HG02938 (cell line): ENCODE data around the gene RNASE13.
"Not testable (repeated sequence)": the region's sequence is repeated elsewhere in the genome, so short reads cannot be mapped to it uniquely, and the experiment has no call there.

ENCODE experiments used
- ATAC-seq: cut with Tn5 transposase; IDR thresholded peaks from one replicate; pipeline ENCODE4 v1.9.1; 2021; ENCODE audit warnings: mild to moderate bottlenecking, moderate library complexity; ENCODE audit not compliant: unreplicated experiment

RNASE13 gene

DNA sequence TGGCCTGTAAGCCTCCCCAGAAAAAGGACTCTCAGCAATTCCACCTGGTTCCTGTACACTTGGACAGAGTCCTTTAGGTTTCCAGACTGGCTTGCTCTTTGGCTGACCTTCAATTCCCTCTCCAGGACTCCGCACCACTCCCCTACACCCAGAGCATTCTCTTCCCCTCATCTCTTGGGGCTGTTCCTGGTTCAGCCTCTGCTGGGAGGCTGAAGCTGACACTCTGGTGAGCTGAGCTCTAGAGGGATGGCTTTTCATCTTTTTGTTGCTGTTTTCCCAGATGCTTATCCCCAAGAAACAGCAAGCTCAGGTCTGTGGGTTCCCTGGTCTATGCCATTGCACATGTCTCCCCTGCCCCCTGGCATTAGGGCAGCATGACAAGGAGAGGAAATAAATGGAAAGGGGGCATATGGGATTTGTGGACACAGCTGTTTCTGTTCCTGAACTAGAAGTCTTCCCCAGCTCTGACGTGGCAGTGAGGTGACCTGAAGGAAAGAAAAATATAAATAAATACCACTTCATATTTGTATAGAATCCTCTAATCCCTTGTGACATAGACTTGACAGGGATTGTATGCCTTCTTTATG lies 8.9 kb upstream of the RNASE13 start:
- no peak for ATAC-seq

DNA sequence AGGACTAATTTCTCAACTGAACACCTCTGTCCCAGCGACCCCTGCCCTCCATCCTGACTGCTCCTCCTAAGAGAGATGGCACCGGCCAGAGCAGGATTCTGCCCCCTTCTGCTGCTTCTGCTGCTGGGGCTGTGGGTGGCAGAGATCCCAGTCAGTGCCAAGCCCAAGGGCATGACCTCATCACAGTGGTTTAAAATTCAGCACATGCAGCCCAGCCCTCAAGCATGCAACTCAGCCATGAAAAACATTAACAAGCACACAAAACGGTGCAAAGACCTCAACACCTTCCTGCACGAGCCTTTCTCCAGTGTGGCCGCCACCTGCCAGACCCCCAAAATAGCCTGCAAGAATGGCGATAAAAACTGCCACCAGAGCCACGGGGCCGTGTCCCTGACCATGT lies 8.3 kb upstream of the RNASE13 start:
- no peak for ATAC-seq

GRCh38 chr14:21041676-21042433 lies 7.2 kb upstream of the RNASE13 start, which contains the start of gene RNASE7:
TSS of gene RNASE7 (plus strand) at chr14:21042362. CDS start at chr14:21042993, 631 bp downstream.
- no peak for ATAC-seq

DNA sequence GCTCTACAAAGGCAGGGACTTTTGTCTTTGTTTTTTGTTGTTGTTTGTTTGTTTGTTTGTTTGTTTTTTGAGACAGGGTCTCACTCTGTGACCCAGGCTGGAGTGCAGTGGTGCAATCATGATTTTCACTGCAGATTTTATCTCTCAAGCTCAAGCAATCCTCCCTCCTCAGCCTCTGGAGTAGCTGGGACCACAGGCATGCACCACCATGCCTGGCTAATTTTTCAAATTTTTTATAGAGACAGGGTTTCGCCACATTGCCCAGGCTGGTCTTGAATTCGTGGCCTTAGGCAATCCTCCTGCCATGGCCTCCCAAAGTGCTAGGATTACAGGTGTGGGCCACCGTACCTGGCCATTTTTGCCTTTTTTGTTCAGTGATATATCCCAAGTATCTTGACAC lies 6.3 kb upstream of the RNASE13 start:
- not testable (repeated sequence) for ATAC-seq

GRCh38 chr14:21040370-21040925 lies 5.8 kb upstream of the RNASE13 start:
- ATAC-seq: no peak

DNA sequence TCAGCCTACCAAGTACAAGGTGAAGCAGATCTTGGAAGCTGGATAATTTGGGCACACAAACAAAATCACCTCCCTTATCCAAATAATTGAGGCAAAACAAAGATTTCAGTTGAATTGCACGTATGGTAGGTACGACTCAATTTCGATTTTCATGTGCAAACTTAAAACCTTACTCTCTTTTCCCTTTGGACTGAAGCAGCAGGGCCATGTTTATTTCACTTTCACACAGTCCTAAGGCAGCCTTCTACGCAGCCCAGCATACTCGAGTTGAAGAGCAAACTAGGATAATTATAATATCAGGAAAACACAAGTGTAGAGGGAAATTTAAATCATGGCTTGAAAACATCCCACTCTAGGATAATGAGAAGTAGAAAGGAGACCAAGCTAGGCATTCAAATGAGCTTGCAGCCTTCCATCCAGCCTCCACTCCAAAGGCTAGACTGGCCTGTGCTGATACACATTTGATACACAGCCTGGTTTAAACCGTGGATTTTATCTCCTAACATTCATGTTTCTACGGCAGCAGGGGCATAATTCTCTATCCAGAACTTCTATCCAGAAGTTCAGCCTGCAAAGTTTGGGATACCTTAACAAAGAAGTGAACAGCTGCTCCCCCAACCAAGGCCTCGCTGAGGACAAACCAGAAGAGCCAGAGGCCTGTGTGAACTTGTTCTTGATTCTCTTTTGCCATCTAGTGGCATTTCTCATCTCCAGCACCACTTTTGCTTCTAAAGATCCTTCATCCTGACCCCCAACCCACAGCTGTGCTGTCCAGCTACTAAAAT lies 5.2 kb upstream of the RNASE13 start:
- no peak for ATAC-seq

DNA sequence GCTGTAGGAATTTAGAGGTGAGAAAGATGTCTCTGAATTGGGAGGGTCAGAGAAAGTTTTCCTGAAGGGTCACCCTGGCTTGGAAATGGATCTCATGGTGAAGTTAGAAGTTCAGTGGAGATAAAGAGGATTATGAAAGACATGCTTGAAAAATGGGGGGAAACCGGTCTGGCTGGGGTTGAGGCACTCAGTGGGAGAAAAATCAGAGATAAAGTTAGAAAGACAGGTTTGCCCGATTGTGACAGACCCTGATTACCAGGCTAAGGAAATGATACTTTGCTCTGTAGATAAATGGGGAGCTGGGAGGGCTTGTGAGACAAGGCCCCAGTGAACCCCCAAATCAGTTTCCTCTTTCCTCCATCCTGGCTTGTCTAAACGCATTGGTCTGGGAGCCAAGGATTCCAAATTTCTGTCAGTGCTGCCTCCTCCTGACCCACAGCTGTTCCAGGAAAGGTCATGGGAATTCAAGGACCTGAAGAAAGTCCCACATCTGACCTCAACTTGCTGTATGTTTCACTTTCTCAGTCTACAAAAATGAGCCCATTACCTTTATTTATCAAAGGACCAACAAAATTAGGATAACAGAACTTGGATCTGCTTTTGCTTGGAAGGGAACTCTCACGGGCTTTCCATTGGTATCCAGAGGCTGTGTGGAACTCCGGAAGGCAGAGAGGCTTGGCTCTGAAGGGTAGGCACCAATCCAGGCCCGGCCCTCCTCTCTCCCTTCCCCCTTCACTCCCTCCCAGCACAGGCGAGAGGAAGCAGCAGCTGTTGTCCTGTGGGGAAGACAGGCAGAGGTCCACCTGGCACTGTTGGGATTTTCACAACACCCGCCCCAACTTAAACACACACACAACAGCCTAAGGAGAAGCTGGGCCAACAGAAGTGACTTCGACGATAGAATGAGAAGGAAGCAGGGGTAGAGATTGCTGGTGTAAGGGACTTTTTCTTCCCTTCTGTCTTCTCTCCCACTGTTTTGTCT lies 4.1 kb upstream of the RNASE13 start:
- ATAC-seq: no peak

DNA sequence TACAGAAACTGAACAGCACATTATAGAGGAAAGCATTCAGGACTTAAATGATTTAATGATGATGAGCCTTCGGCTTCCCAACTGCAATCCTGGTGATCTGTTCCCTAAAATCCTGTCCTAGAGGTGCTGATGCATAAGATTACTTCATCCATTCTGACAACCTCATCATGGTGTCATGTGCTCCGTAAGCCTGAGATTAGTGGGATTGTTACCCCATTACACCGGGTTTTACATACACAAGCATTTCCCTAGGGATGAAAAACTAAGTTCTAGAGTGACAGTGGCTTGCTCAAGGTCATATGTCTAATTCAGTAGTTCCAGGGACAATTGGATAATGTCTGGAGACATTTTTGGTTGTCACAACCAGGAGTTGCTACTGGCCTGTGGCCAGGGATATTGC lies 2.5 kb upstream of the RNASE13 start:
- ATAC-seq: no peak

- no peak for ATAC-seq
Observed at GRCh38 chr14:21036751-21037150, 2.1 kb upstream of the RNASE13 start.

DNA sequence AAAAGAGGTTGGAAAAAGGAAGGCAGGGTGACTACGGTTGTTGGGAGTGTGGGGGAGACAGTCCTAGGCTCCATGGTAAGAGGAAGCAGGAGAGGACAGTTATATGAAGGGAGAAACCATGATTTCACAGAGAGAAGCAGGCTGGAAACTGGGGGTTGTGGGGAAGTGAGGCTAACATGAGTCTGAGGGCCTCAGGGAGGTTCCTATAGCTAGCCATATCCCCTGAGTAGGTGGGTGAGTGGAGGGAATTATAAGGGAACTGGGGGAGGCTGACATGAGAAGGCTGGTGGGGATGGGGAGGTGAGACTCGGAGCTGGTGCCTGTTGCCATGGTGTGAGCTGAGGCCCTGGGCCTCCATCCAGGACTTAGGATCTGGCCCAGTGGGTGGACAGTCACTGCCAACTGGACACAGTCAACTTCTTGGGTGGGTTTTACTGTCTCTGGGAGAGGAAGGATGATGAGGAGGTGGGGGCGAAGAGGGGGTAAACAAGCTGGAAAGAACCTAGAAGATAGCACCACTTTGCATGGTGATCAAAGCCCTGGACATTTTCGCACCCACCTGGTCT lies 1.4 kb downstream of the RNASE13 start:
- ATAC-seq: no peak

GRCh38 chr14:21032326-21033132 lies 2.1 kb downstream of the RNASE13 start:
- no peak for ATAC-seq

DNA sequence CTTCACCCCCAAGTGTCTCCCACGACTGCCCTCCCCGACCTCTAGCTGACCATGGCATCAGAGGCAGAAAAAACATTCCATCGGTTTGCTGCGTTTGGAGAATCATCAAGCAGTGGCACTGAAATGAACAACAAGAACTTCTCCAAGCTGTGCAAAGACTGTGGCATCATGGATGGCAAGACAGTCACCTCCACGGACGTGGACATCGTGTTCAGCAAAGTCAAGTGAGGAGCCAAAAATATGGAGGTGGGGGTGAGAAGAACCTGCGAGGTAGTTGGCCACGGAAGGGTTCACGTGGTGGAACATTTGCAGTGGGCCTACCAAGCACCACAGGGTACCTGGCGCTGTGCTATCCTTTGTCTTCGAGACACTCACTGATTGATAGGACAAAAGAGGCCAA lies 4.1 kb downstream of the RNASE13 start:
- ATAC-seq: no peak

DNA sequence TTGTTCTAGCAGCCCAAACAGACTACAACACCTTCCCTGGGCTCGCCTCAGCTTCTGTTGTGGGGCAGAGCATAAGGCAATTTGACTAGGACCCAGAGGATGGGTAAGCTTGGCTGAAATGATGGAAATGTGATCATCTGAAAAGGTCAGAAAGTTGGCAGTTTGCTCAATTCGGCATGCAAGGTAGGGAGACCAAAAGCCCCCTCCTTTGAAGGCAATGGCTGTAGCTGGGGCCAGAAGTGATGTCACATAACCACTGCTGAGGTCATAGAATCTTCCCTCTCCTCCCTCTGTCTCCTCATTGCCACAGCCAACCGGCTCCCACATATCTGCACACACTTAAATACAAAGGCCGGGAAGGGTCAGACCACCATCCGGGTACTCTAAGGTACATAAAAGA lies 4.7 kb downstream of the RNASE13 start, which contains the start of gene TPPP2:
Gene TPPP2, plus strand, starts transcription at position 301 of the 400 bp plus-strand sequence. CDS start 365 bp downstream, outside the sequence.
- no peak for ATAC-seq

GRCh38 chr14:21026988-21027315 lies 7.7 kb downstream of the RNASE13 start:
- no peak for ATAC-seq

- no peak for ATAC-seq
Observed at GRCh38 chr14:21026274-21026987, 8.2 kb downstream of the RNASE13 start.

- no peak for ATAC-seq
Observed at GRCh38 chr14:21025371-21026273, 9.0 kb downstream of the RNASE13 start.

DNA sequence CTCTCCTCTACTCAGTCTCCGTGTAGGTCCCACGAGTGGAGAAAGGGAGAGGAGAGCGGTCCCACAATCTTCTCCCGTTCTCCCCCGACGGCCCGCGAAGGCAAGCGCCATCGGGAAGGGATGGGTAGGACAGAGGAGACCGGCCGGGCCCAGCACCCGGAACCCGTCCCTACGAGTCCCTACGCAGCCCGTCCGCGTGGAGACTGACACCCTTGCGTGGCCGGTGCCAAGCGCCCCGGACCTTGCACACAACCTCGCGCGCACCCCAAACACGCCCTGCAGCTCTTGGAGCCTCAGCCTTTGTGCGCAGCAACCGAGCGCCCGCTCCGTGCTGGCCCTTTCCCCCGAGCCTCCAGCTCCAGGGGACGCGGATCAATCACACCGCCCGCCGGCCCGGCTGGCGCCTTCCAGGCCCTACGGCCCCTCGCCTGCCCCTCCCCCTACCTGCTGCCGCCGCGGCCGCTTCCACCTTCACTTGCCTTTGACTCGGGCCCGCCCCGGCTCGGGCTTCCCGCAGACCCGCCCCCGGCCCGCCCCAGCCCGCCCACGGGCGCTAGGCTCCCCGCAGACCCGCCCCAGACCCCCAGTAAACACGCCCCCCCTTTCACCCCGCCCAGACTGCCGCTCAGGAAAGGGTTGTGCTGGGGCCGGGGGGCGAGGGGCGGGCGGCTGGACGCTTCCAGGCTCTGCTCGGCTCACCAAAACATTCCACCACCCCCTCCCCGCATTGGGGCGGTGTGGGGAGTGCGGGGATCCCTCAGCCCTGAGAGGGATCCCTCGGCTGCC lies 9.8 kb downstream of the RNASE13 start, which contains the start of gene NDRG2:
Gene NDRG2, minus strand, starts transcription at position 477 of the 786 bp plus-strand sequence. CDS start 1,746 bp downstream, outside the sequence.
- no peak for ATAC-seq
